DMS 273 (cell line): ENCODE measurements around the gene SYCN.

Source experiments
- DNase-seq: peaks from one replicate; lab custom pipeline; 2025; ENCODE audit not compliant: unreplicated experiment; lab: John Stamatoyannopoulos, UW

Gene SYCN

GRCh38 chr19:39156326-39157230 is 47.5 kb downstream of the SYCN start:
- no peak for DNase-seq

- no peak for DNase-seq
Observed at GRCh38 chr19:39155741-39156140, 48.3 kb downstream of the SYCN start.

- no peak for DNase-seq
Observed at GRCh38 chr19:39155114-39155700, 48.9 kb downstream of the SYCN start.

- DNase-seq, result no peak
Observed at GRCh38 chr19:39154629-39155100, 49.4 kb downstream of the SYCN start.

- DNase-seq, result no peak
Observed at GRCh38 chr19:39154100-39154628, 49.9 kb downstream of the SYCN start.
